SK-N-SH treated with all-trans-retinoic acid at 6 μM for 48 hours (cell line): Measurements from ENCODE around the gene EXOSC10.

Experiments used
- BACH2 ChIP-seq: fragments of 250-450 bp; sonication (Bioruptor Pico); IDR thresholded peaks from 2 replicates; pipeline ENCODE4 v1.9.0; 2021; ENCODE audit warnings: mild to moderate bottlenecking, borderline replicate concordance
- OSR1 ChIP-seq: fragments of 250-450 bp; sonication (Bioruptor Pico); IDR thresholded peaks from 2 replicates; pipeline ENCODE4 v1.8.0; 2022; ENCODE audit warnings: moderate library complexity, mild to moderate bottlenecking, inconsistent platforms
- PPARA ChIP-seq: fragments of 250-450 bp; sonication (Bioruptor Pico); IDR thresholded peaks from 2 replicates; pipeline ENCODE4 v1.5.0; 2020; ENCODE audit warnings: mild to moderate bottlenecking, borderline replicate concordance
- TCF4 ChIP-seq: fragments of 250-450 bp; sonication (Bioruptor Pico); IDR thresholded peaks from 2 replicates; pipeline ENCODE4 v1.8.0; 2021; ENCODE audit warnings: mild to moderate bottlenecking, moderate library complexity, borderline replicate concordance
- ZNF565 ChIP-seq: fragments of 450-650 bp; formaldehyde crosslinking; conservative IDR thresholded peaks from 2 replicates; pipeline ENCODE4 v1.5.0; 2020; ENCODE audit warnings: low read depth, mild to moderate bottlenecking, moderate library complexity
- TF ChIP-seq, protein P1 (sequence below): fragments of 250-450 bp; sonication (Bioruptor Pico); IDR thresholded peaks from 2 replicates; pipeline ENCODE4 v1.5.1; 2020; ENCODE audit warnings: low read depth, mild to moderate bottlenecking, moderate library complexity
- TF ChIP-seq, protein P2 (sequence below): fragments of 250-450 bp; sonication (Bioruptor Pico); IDR thresholded peaks from 2 replicates; pipeline ENCODE4 v1.5.0; 2020; ENCODE audit warnings: mild to moderate bottlenecking, moderate library complexity

DNA sequence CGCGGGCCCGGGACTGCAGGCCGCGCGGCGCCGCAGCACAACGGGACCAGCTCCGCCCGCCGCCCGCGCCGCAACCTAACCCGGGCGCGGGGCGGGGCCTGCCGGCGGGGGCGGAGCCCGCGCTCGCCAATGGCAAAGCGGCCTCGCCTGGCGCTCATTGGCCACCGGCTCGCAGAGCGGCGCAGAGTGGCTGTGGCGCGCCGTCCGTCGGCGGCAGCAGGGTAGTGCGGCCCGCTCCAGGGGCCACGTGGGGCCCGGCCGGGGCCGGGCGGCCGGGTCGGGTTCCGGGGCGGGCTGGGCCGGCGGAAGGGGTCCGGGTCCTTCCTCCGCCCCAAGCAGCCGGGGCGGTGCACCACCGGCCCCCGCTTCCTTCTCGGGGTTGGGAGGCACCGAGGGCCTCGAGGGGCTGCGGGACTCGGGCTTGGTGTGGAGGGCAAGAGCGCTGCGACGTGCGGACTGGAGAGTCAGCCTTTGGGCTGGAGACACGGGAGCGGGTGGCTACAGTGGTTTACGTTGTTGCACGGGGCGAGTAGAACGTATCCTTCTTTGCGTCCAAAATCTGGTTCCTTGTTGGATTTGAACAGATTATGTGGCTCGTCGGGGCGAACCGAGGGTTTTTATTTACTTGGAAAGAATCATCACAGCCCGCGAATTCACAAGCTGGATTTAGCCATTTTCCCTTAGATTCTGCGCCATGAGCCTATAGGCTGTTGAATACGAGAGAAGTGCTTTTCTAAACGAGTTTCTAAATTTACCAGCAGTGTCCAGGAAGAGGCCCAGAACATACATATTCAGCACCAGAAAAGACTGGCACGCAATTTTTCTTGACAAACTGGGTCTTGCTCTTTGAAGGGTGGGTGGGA lies 39.5 kb downstream of the EXOSC10 start, which contains the start of gene SRM:
- TF ChIP-seq BACH2 (CRISPR knock-in tag) (no peak), TCF4 (CRISPR knock-in tag) (no peak), PPARA (CRISPR knock-in tag) (no peak), OSR1 (CRISPR knock-in tag) (no peak), ZNF565 (CRISPR knock-in tag) (no peak)
- TF ChIP-seq, protein P1, sequence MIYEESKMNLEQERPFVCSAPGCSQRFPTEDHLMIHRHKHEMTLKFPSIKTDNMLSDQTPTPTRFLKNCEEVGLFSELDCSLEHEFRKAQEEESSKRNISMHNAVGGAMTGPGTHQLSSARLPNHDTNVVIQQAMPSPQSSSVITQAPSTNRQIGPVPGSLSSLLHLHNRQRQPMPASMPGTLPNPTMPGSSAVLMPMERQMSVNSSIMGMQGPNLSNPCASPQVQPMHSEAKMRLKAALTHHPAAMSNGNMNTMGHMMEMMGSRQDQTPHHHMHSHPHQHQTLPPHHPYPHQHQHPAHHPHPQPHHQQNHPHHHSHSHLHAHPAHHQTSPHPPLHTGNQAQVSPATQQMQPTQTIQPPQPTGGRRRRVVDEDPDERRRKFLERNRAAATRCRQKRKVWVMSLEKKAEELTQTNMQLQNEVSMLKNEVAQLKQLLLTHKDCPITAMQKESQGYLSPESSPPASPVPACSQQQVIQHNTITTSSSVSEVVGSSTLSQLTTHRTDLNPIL (CRISPR knock-in tag): no peak
- TF ChIP-seq, protein P2, sequence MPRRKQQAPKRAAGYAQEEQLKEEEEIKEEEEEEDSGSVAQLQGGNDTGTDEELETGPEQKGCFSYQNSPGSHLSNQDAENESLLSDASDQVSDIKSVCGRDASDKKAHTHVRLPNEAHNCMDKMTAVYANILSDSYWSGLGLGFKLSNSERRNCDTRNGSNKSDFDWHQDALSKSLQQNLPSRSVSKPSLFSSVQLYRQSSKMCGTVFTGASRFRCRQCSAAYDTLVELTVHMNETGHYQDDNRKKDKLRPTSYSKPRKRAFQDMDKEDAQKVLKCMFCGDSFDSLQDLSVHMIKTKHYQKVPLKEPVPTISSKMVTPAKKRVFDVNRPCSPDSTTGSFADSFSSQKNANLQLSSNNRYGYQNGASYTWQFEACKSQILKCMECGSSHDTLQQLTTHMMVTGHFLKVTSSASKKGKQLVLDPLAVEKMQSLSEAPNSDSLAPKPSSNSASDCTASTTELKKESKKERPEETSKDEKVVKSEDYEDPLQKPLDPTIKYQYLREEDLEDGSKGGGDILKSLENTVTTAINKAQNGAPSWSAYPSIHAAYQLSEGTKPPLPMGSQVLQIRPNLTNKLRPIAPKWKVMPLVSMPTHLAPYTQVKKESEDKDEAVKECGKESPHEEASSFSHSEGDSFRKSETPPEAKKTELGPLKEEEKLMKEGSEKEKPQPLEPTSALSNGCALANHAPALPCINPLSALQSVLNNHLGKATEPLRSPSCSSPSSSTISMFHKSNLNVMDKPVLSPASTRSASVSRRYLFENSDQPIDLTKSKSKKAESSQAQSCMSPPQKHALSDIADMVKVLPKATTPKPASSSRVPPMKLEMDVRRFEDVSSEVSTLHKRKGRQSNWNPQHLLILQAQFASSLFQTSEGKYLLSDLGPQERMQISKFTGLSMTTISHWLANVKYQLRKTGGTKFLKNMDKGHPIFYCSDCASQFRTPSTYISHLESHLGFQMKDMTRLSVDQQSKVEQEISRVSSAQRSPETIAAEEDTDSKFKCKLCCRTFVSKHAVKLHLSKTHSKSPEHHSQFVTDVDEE: no peak
